HepG2 (cell line): ENCODE results near the gene ITCH. TPM values are rescaled to one million over a fixed set of nuclear protein-coding genes. Genes with fewer than 3 reads are reported as not detected.

ENCODE experiments used
- DZIP1 ChIP-seq: sonication (generic); formaldehyde crosslinking; IDR thresholded peaks from 2 replicates; pipeline ENCODE4 v1.5.0; 2020; ENCODE audit warnings: mild to moderate bottlenecking, missing genetic modification reagents
- GMEB1 ChIP-seq: sonication (generic); formaldehyde crosslinking; IDR thresholded peaks from 2 replicates; pipeline ENCODE4 v1.5.1; 2020; ENCODE audit warnings: missing genetic modification reagents, mild to moderate bottlenecking, borderline replicate concordance
- HNF4A ChIP-seq: sonication (generic); formaldehyde crosslinking; IDR thresholded peaks from 2 replicates; pipeline ENCODE4 v1.4.0; 2020; ENCODE audit warnings: missing genetic modification reagents
- KDM5B ChIP-seq: sonication (generic); formaldehyde crosslinking; IDR thresholded peaks from 2 replicates; pipeline ENCODE4 v1.4.0; 2020; ENCODE audit warnings: missing genetic modification reagents, mild to moderate bottlenecking, borderline replicate concordance
- MXD1 ChIP-seq: sonication (generic); formaldehyde crosslinking; IDR thresholded peaks from 2 replicates; pipeline ENCODE4 v1.4.0; 2020; ENCODE audit warnings: mild to moderate bottlenecking, missing genetic modification reagents
- SALL1 ChIP-seq: sonication (generic); formaldehyde crosslinking; IDR thresholded peaks from 2 replicates; pipeline ENCODE4 v1.8.0; 2022; ENCODE audit warnings: mild to moderate bottlenecking, missing genetic modification reagents
- ZFX ChIP-seq: sonication (generic); formaldehyde crosslinking; IDR thresholded peaks from 2 replicates; pipeline ENCODE4 v1.4.0; 2020; ENCODE audit warnings: mild to moderate bottlenecking, low read depth, missing genetic modification reagents, moderate library complexity
- ZGPAT ChIP-seq: IDR thresholded peaks from 2 replicates; pipeline ENCODE4 v1.6.1; 2016; ENCODE audit warnings: mild to moderate bottlenecking
- ZNF235 ChIP-seq: sonication (generic); formaldehyde crosslinking; IDR thresholded peaks from 2 replicates; pipeline ENCODE4 v1.8.1; 2023; ENCODE audit warnings: mild to moderate bottlenecking, missing genetic modification reagents, borderline replicate concordance
- ZNF407 ChIP-seq: sonication (generic); formaldehyde crosslinking; IDR thresholded peaks from one replicate; pipeline ENCODE4 v1.5.1; 2020; ENCODE audit warnings: mild to moderate bottlenecking, missing genetic modification reagents; ENCODE audit errors: not compliant biosample characterization
- ZNF414 ChIP-seq: sonication (generic); formaldehyde crosslinking; IDR thresholded peaks from 2 replicates; pipeline ENCODE4 v1.5.0; 2020; ENCODE audit warnings: missing genetic modification reagents
- ZNF501 ChIP-seq: sonication (generic); formaldehyde crosslinking; IDR thresholded peaks from 2 replicates; pipeline ENCODE4 v1.5.1; 2020; ENCODE audit warnings: mild to moderate bottlenecking, moderate library complexity, missing genetic modification reagents
- ZSCAN9 ChIP-seq: IDR thresholded peaks from 2 replicates; pipeline ENCODE4 v1.6.1; 2016; ENCODE audit warnings: borderline replicate concordance
- polyA plus RNA-seq, 8 experiments: library from polyadenylated mRNA; depleted of rRNA in 3 of 8; stranded (reverse) in 7 of 8; unstranded in 1 of 8; fragments of >200 nt; fragmentation: Illumina TruSeq in 4 of 8; extraction: Trizol in 4 of 8; gene quantifications; 2 replicates each; pipeline versions ENCODE4 v1.2.1 to v1.2.3, GENCODE V29; 2011 to 2016; ENCODE audit warnings: low read depth in 4 of 8, missing spikeins in 1 of 8, mixed read lengths in 1 of 8; ENCODE audit not compliant: insufficient read depth in 1 of 8
- total RNA-seq, 5 experiments: library from RNA; depleted of rRNA; stranded (reverse); fragments of >200 nt; fragmentation: Illumina TruSeq; extraction: Trizol; gene quantifications; 2 replicates each; pipeline ENCODE4 v1.2.3, GENCODE V29; 2016; ENCODE audit warnings: low read depth in 1 of 5

ITCH gene
- total and polyA plus RNA-seq, 2 of the 13 experiments (the other 11 are each of a cell fraction or from before 2014, with no cell fraction given) = 20.5 to 112 TPM

- TF ChIP-seq ZNF407 (CRISPR knock-in tag) (peak; percentile 70), HNF4A (CRISPR knock-in tag) (0 out of 2 replicates have a peak, but pooled peaks have one; percentile 7), ZGPAT (CRISPR knock-in tag) (no peak), ZSCAN9 (CRISPR knock-in tag) (0 out of 2 replicates have a peak, but pooled peaks have one; percentile 24), ZNF235 (0 out of 2 replicates have a peak, but pooled peaks have one; percentile 40), SALL1 (CRISPR knock-in tag) (peak; percentile 68), GMEB1 (CRISPR knock-in tag) (peak; percentile 27; the same call in 1 of the 2 replicates), ZFX (CRISPR knock-in tag) (peak; percentile 24; the same call in 1 of the 2 replicates), ZNF414 (CRISPR knock-in tag) (no peak), ZNF501 (CRISPR knock-in tag) (peak; percentile 49; the same call in 1 of the 2 replicates), KDM5B (CRISPR knock-in tag) (peak; percentile 47; the same call in 1 of the 2 replicates), DZIP1 (CRISPR knock-in tag) (no peak), MXD1 (no peak)
These were observed 175.6 kb downstream of the ITCH start (continued) for GRCh38 chr20:34538671-34539123.
